ENCODE results near the gene TSPAN3. TPM values are rescaled to one million over a fixed set of nuclear protein-coding genes. Genes with fewer than 3 reads are reported as not detected.

Gene TSPAN3
- total RNA-seq, 1 experiment from 2014 or later = 271 TPM

GRCh38 chr15:77030048-77030927 is 40.6 kb downstream of the TSPAN3 start:
- in situ Hi-C loops (cut with HindIII; ENCODE audit: low pct_unique_long_range_greater_than_20kb, low sequenced_read_pairs) = no loop called here
- DNase-seq (ENCODE audit: low read depth) = no peak

- no peak for DNase-seq (ENCODE audit: low read depth)
- in situ Hi-C loops (cut with HindIII; ENCODE audit: low pct_unique_long_range_greater_than_20kb, low sequenced_read_pairs) = no loop called here
Measured at GRCh38 chr15:77029166-77030047, 41.5 kb downstream of the TSPAN3 start.

- no peak for DNase-seq (ENCODE audit: low read depth)
- in situ Hi-C loops (cut with HindIII; ENCODE audit: low pct_unique_long_range_greater_than_20kb, low sequenced_read_pairs) = no loop called here
Measured at GRCh38 chr15:77028451-77029165, 42.3 kb downstream of the TSPAN3 start.

GRCh38 chr15:77027697-77028450 is 43.0 kb downstream of the TSPAN3 start:
- in situ Hi-C loops (cut with HindIII; ENCODE audit: low pct_unique_long_range_greater_than_20kb, low sequenced_read_pairs) = no loop called here

GRCh38 chr15:77027111-77027696 is 43.7 kb downstream of the TSPAN3 start:
- in situ Hi-C loops (cut with HindIII; ENCODE audit: low pct_unique_long_range_greater_than_20kb, low sequenced_read_pairs) = no loop called here
- DNase-seq (ENCODE audit: low read depth) = no peak

More at GRCh38 chr15:77027697-77028450, 43.0 kb downstream of the TSPAN3 start:
- DNase-seq (ENCODE audit: low read depth) = no peak

GRCh38 chr15:77026501-77027110 is 44.3 kb downstream of the TSPAN3 start:
- DNase-seq (ENCODE audit: low read depth) = no peak
- in situ Hi-C loops (cut with HindIII; ENCODE audit: low pct_unique_long_range_greater_than_20kb, low sequenced_read_pairs) = no loop called here

- in situ Hi-C loops (cut with HindIII; ENCODE audit: low pct_unique_long_range_greater_than_20kb, low sequenced_read_pairs) = no loop called here
- no peak for DNase-seq (ENCODE audit: low read depth)
Measured at GRCh38 chr15:77025941-77026411, 44.9 kb downstream of the TSPAN3 start.

- no peak for DNase-seq (ENCODE audit: low read depth)
- in situ Hi-C loops (cut with HindIII; ENCODE audit: low pct_unique_long_range_greater_than_20kb, low sequenced_read_pairs) = no loop called here
Measured at GRCh38 chr15:77025083-77025901, 45.6 kb downstream of the TSPAN3 start.

- DNase-seq (ENCODE audit: low read depth) = peak; percentile 52
- in situ Hi-C loops (cut with HindIII; ENCODE audit: low pct_unique_long_range_greater_than_20kb, low sequenced_read_pairs) = no loop called here
Measured at GRCh38 chr15:77024273-77025082, 46.4 kb downstream of the TSPAN3 start.

- in situ Hi-C loops (cut with HindIII; ENCODE audit: low pct_unique_long_range_greater_than_20kb, low sequenced_read_pairs) = no loop called here
- no peak for DNase-seq (ENCODE audit: low read depth)
Measured at GRCh38 chr15:77023576-77024272, 47.2 kb downstream of the TSPAN3 start.

GRCh38 chr15:77022646-77023575 is 48.0 kb downstream of the TSPAN3 start:
- in situ Hi-C loops (cut with HindIII; ENCODE audit: low pct_unique_long_range_greater_than_20kb, low sequenced_read_pairs) = no loop called here
- DNase-seq (ENCODE audit: low read depth) = no peak

- no peak for DNase-seq (ENCODE audit: low read depth)
- in situ Hi-C loops (cut with HindIII; ENCODE audit: low pct_unique_long_range_greater_than_20kb, low sequenced_read_pairs) = no loop called here
Measured at GRCh38 chr15:77021803-77022381, 49.0 kb downstream of the TSPAN3 start.

GRCh38 chr15:77021088-77021481 is 49.8 kb downstream of the TSPAN3 start:
- in situ Hi-C loops (cut with HindIII; ENCODE audit: low pct_unique_long_range_greater_than_20kb, low sequenced_read_pairs) = no loop called here
- DNase-seq (ENCODE audit: low read depth) = no peak
